GM19372 (cell line): Measurements from ENCODE around the gene RGS5.

ENCODE experiments used
- ATAC-seq: cut with Tn5 transposase; IDR thresholded peaks from one replicate; pipeline ENCODE4 v1.9.1; 2021; ENCODE audit warnings: mild to moderate bottlenecking, low read depth, moderate library complexity; ENCODE audit not compliant: unreplicated experiment

Gene RGS5

GRCh38 chr1:163148911-163149310 lies 53.8 kb downstream of the RGS5 start:
- no peak for ATAC-seq

- no peak for ATAC-seq
Measured at GRCh38 chr1:163147019-163147418, 55.7 kb downstream of the RGS5 start.

DNA sequence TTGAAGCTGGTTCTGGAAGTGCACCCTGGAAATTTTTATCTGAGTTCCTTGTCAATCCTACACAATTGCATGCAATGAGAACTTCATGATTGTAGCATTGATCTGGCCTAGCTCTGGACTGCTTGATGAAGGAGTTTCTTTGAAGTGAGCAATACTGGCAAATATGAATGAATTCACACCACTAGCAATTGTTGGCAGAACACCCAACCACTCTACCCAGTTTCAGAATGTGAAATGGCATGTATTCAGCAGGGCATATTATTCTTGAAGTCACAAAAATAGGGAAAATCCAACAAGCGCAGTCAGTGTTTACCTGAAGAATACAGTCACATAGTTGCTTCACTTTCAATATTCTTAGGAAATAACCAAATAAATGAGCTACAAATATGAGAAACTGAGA lies 57.3 kb downstream of the RGS5 start:
- ATAC-seq: no peak

DNA sequence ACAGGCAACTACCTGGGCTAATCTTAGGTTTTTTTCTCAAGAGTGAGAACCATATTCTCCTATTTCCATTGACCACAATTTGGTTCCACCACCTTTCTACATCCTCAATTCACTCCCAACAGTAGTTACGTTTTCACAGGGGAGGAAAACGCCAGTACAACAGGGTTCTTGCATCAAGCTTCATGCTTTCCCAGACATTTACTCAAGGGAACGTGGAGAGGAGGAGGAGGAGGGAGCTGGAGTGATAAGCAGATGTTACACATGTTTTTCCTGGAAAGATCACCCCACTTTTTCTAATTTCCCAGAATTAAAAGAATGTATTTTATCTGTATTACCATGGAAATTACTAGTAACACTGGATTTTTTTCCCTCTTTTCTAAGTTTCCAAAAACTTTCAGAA lies 58.3 kb downstream of the RGS5 start:
- ATAC-seq: no peak

- no peak for ATAC-seq
Measured at GRCh38 chr1:163142152-163142551, 60.6 kb downstream of the RGS5 start.

- ATAC-seq: no peak
Measured at GRCh38 chr1:163141556-163141955, 61.2 kb downstream of the RGS5 start.

- no peak for ATAC-seq
Measured at GRCh38 chr1:163137556-163138265, 65.0 kb downstream of the RGS5 start.

DNA sequence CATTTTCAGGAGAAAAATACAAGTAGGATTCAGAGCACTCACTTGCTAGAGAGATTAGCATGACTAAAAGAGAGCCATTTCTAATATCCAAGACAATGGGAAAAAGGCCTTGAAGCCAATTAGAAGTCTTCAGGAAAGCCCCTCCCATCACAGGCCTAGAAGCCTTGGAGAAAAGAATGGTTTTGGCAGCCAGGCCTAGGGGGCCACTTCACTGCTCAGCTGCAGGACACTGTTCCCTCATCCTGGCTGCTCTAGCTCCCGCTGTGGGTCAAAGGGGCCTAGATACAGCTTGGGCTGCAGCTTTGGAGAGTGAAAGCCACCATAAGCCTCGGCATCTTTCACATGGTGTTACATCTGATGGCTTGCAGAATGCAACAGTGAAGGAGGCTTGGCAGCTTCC lies 70.7 kb downstream of the RGS5 start:
- ATAC-seq: no peak

DNA sequence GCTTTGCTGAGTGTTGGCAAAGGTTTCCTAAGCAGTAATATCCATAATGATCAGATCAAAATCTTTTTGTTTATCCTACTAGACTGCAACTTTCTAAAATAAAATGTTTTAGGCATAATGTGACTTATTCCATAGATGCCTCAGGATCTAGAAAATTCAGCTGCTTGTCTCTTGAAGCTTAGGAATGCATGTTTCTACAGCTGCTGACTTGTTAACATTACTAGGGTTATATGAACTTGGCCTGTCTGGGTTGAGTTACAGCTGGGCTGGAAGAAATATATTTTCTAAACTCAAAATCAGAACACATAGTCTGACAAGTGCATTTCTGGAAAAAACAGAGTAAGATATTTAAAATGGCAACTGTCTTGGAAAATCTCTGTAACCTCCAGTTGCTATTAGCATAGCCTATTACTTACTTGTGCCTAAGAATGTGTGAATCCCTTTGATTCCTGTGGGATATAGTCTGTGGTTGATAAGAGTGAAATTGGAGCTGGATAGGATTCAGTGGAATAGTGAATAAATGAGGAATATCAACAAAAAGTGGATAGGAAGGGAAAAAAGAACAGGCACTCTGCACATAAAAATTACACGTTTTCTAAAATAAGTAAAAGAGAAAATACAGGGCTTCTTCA lies 72.4 kb downstream of the RGS5 start:
- ATAC-seq: no peak

DNA sequence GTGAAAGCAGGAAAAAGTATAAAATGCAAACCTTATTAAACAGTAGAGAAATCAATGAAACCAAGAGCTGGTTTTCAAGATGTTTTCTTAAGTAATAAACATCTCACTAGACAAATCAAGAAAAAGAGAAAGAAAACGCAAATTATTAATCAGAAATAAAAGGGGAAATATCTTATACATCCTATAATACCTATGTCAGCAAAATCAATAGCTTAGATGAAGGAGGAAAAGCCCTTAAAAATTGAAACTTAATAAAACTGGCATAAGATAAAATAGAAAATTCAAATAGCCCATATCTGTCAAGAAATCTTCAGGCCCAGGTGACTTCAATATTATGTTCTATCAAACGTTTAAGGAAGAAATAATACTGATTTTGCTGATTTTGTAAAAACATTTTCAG lies 74.4 kb downstream of the RGS5 start:
- no peak for ATAC-seq

DNA sequence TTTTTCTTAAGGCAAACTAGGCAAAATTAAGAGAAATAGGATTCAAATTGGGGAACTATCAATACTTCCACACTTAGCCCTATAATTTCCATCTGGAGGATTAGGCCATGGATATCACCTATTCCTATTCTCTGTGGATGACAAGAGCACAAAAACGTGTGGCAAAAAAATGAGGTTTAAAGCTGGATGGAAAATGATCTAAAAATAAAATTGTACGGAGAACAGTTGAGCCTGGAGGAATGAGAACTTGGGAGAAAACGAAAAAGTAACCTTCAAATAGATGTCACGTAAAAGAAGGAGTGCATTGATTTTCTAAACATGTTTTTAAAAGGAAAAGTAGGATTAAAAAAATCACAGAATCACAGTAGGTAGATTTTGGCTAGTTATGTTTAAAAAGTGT lies 77.9 kb downstream of the RGS5 start:
- ATAC-seq: no peak

GRCh38 chr1:163120372-163120771 lies 82.3 kb downstream of the RGS5 start:
- no peak for ATAC-seq

DNA sequence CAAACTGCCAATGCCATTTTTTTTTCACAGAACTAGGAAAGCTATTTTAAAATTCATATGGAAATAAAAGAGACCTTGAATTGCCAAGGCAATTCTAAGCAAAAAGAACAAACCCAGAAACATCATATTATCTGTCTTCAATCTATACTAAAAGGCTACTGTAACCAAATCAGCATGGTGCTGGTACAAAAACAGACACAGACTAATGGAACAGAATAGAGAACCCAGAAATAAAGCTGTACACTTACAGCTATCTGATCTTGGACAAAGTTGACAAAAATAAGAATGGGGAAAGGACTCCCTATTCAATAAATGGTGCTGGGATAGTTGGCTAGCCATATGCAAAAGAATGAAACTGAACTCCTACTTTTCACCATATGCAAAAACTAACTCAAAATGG lies 83.0 kb downstream of the RGS5 start:
- ATAC-seq: no peak

DNA sequence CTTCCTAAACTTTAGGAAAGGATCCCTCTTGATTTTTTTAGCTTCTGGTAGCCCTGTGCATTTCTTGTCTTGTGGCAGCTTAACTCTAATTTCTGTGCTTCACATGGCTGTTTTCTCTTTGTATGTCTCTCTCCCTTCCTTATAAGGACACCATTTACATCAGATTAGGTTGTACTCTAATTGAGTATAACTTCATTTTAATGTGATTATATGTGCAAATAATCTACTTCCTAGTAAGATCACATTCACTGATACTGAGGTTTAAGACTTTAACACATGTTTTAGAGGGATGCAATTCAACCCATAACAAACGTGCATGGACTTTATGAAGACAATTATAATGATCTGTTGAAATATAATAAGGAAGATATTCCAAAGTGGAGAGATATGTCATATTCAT lies 86.8 kb downstream of the RGS5 start:
- no peak for ATAC-seq

- no peak for ATAC-seq
Measured at GRCh38 chr1:163107655-163108054, 95.1 kb downstream of the RGS5 start.

GRCh38 chr1:163106364-163106987 lies 96.2 kb downstream of the RGS5 start:
- no peak for ATAC-seq

DNA sequence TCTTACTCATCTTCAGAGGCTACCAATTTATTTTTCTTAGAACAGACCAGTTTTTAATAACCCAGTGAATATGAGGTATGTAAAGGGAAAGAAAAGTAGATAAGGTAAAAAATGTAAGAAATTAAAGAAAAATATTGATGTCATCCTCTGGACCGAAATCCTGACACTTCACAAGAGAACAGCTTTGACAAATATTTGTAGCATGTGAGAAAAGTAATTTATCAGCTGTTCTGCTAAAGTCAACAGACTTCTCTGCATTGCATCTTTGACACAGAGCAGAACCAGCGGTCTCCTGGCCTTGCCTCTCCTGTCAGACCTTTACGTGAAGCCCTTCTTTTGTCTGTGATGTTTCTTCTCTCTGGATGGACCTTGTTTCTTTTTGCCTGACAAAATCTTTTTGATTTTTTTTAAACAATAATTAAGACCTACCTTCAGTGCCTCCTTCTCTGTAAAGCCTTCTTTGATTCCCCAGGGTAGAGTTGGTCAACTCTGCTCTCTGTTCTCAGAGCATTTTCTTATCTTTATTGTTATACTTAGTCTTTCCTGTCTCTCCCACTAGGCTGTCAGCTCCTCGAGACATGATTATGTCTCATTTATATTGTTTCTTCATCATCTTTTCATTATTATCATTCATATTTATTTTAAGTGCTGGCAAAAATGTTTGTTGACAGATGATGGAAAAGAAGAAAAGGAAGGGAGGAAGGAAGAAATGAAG lies 98.2 kb downstream of the RGS5 start:
- ATAC-seq: no peak

DNA sequence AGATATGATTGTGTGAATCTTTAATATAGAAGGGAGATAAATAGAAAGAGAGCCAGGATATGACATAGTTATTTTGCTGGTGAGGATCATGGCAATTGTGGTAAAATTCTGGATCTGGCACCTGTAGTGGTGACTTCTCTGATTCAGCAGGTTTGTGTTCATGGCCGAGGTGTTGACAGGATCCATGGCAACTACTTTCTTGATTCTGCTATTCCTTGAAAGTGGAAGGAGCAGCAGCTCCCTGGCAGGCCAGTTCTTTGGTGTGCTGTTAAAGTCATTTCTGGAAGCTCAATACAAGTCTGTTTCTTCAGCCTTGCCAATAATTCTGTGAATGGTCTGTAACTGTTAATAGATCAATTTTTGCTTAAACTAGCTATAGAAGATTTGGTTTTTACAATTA lies 100.1 kb downstream of the RGS5 start:
- ATAC-seq: no peak

DNA sequence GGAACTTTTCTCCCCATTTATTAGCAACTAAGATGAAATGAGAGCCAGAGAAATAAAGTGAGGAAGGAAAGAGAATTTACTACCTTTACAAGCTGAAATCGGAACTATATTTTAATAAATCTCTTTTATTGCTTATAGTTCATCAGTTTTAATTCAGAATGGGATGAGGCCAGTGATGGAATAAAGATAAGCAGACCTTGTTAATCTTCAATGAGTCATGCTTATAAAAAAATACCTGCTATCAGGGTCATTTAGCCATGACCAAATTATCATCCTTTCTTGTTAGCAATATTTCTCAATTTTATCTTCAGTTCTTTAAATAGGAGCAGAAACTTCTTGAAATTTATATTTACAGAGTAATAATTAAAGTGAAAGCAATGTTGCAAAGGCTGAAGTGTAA lies 107.5 kb downstream of the RGS5 start:
- ATAC-seq: no peak

DNA sequence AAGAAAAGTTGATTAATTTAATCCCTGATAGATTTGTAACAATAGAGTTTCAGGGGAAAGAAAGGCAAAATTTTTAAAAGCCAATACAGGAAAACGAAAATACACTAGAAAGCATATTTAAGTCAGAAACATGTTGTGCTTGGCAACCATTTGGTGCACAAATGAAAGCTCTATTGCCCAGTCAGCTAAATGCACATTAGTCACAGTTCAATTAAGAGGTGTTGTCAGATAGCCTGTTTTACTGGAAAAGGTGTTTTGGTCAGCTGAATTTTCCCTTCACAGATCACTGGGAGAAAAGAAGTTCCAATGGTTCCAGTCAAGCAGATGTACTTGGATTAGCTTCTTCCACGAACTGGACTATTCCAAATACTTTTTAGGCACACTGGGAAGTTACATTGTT lies 108.1 kb downstream of the RGS5 start:
- ATAC-seq: no peak

- no peak for ATAC-seq
Measured at GRCh38 chr1:163094182-163094581, 108.5 kb downstream of the RGS5 start.
